ENCODE data around the gene KYNU.

DNA sequence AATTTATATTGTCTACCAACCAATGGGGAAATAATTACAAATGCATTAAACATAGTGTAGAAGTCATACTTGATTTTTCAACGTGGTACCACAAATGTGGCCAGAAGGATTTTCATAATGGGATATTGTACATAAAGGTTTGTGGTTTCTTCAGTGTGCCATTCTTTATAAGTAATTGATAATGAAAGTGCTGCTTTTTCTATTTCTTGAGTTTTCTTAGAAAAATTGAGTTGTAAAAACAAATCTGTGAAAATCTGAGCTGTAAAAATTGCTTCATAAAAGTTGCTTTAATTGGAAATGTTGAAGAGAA lies 103.6 kb downstream of the KYNU start:
- TF ChIP-seq SNAI2 (CRISPR knock-in tag; IDR thresholded peaks at IDR 0.05) = no peak
- TF ChIP-seq, protein P1, sequence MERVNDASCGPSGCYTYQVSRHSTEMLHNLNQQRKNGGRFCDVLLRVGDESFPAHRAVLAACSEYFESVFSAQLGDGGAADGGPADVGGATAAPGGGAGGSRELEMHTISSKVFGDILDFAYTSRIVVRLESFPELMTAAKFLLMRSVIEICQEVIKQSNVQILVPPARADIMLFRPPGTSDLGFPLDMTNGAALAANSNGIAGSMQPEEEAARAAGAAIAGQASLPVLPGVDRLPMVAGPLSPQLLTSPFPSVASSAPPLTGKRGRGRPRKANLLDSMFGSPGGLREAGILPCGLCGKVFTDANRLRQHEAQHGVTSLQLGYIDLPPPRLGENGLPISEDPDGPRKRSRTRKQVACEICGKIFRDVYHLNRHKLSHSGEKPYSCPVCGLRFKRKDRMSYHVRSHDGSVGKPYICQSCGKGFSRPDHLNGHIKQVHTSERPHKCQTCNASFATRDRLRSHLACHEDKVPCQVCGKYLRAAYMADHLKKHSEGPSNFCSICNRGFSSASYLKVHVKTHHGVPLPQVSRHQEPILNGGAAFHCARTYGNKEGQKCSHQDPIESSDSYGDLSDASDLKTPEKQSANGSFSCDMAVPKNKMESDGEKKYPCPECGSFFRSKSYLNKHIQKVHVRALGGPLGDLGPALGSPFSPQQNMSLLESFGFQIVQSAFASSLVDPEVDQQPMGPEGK (CRISPR knock-in tag; IDR thresholded peaks at IDR 0.05; ENCODE audit: borderline replicate concordance) = no peak
- TF ChIP-seq ARNTL (CRISPR knock-in tag; IDR thresholded peaks at IDR 0.05; ENCODE audit: borderline replicate concordance, low read depth) = no peak
- no peak for TF ChIP-seq TCF4 (CRISPR knock-in tag; IDR thresholded peaks at IDR 0.05; ENCODE audit: borderline replicate concordance)
- no peak for TF ChIP-seq ZFP3 (CRISPR knock-in tag; IDR thresholded peaks at IDR 0.05)
- TF ChIP-seq PPARA (CRISPR knock-in tag; IDR thresholded peaks at IDR 0.05; ENCODE audit: borderline replicate concordance) = no peak
